Chondrocyte (in vitro differentiated cells): ENCODE results near the gene HDDC3. TPM values are rescaled to one million over a fixed set of nuclear protein-coding genes. Genes with fewer than 3 reads are reported as not detected.
A peak's percentile ranks its signal among the peaks of the same experiment; 100 is the strongest.

ENCODE experiments used
- DNase-seq: peaks from one replicate; pipeline ENCODE4 v3.0.0; 2021; ENCODE audit warnings: mixed read lengths, low spot score
- H3K27ac Mint-ChIP-seq: one replicate; pipeline ENCODE4 v1.8.0; 2021; ENCODE audit warnings: mild to moderate bottlenecking, moderate library complexity, mixed read lengths; ENCODE audit not compliant: unreplicated experiment
- H3K27me3 Mint-ChIP-seq: 2 replicates; pipeline ENCODE4 v1.8.0; 2021; ENCODE audit warnings: low read depth, mixed read lengths
- H3K36me3 Mint-ChIP-seq: 2 replicates; pipeline ENCODE4 v1.8.0; 2021; ENCODE audit warnings: low read depth, mixed read lengths
- H3K4me1 Mint-ChIP-seq: 2 replicates; pipeline ENCODE4 v1.8.0; 2021; ENCODE audit warnings: low read depth, mild to moderate bottlenecking, mixed read lengths
- H3K4me3 Mint-ChIP-seq: one replicate; pipeline ENCODE4 v1.8.0; 2021; ENCODE audit warnings: mild to moderate bottlenecking, moderate library complexity, mixed read lengths; ENCODE audit not compliant: unreplicated experiment
- H3K9me3 Mint-ChIP-seq: 2 replicates; pipeline ENCODE4 v1.8.0; 2021; ENCODE audit warnings: low read depth, mixed read lengths
- total RNA-seq: library from RNA; stranded (reverse); gene quantifications from 3 replicates; pipeline ENCODE4 v1.2.1, GENCODE V29; 2021
- TF ChIP-seq, protein P1 (sequence below): fragments of 200-600 bp; sonication (generic); IDR thresholded peaks from 2 replicates; pipeline ENCODE4 v1.5.0; 2021; ENCODE audit warnings: antibody characterized with exemption, mild to moderate bottlenecking, moderate library complexity

HDDC3 gene
- total RNA-seq, 1 donor from 2014 or later, result 10.8 TPM

DNA sequence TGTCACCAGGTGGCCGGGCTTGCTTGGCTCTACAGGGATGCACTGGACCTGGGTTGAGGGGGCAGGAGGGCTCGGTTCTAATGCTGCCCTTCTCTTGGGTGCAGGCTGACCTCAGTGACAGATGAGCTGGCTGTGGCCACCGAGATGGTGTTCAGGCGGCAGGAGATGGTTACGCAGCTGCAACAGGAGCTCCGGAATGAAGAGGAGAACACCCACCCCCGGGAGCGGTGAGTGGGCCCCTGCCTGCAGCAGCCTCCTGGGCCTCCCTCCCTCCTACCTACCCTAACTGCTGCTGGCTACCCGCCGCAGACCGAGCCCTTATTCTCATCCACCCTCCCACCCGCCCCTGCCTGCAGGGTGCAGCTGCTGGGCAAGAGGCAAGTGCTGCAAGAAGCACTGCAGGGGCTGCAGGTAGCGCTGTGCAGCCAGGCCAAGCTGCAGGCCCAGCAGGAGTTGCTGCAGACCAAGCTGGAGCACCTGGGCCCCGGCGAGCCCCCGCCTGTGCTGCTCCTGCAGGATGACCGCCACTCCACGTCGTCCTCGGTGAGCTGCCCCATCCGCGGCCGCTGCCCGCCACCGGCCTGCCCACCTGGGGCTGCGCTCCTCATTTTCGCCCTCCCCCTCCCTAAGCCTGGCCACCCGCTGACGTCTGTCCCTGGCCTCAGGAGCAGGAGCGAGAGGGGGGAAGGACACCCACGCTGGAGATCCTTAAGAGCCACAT lies 42.5 kb downstream of the HDDC3 start:
- no peak overlapping the region for H3K27ac Mint-ChIP-seq
- no peak overlapping the region for H3K4me3 Mint-ChIP-seq
- peaks cover 9% of the 10 kb centered on the region for H3K4me1 Mint-ChIP-seq
- H3K36me3 Mint-ChIP-seq, result no peaks in the 10 kb centered on the region
- DNase-seq, result peak; percentile 92
- TF ChIP-seq, protein P1, sequence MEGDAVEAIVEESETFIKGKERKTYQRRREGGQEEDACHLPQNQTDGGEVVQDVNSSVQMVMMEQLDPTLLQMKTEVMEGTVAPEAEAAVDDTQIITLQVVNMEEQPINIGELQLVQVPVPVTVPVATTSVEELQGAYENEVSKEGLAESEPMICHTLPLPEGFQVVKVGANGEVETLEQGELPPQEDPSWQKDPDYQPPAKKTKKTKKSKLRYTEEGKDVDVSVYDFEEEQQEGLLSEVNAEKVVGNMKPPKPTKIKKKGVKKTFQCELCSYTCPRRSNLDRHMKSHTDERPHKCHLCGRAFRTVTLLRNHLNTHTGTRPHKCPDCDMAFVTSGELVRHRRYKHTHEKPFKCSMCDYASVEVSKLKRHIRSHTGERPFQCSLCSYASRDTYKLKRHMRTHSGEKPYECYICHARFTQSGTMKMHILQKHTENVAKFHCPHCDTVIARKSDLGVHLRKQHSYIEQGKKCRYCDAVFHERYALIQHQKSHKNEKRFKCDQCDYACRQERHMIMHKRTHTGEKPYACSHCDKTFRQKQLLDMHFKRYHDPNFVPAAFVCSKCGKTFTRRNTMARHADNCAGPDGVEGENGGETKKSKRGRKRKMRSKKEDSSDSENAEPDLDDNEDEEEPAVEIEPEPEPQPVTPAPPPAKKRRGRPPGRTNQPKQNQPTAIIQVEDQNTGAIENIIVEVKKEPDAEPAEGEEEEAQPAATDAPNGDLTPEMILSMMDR, result no peak
- H3K27me3 Mint-ChIP-seq, result no peaks in the 10 kb centered on the region
- H3K9me3 Mint-ChIP-seq, result no peaks in the 10 kb centered on the region

- peak; percentile 84 for DNase-seq
- Mint-ChIP-seq H3K4me1 (peaks cover 13% of the 10 kb centered on the region), H3K36me3 (no peaks in the 10 kb centered on the region), H3K9me3 (no peaks in the 10 kb centered on the region), H3K4me3 (no peak overlapping the region), H3K27ac (no peak overlapping the region), H3K27me3 (no peaks in the 10 kb centered on the region)
- TF ChIP-seq, protein P1, result no peak
These were observed 43.0 kb downstream of the HDDC3 start for GRCh38 chr15:90889313-90889730.

GRCh38 chr15:90887037-90887481 lies 45.3 kb downstream of the HDDC3 start:
- Mint-ChIP-seq H3K4me3 (no peak overlapping the region), H3K27me3 (no peaks in the 10 kb centered on the region), H3K4me1 (peaks cover 16% of the 10 kb centered on the region), H3K9me3 (no peaks in the 10 kb centered on the region), H3K27ac (no peak overlapping the region), H3K36me3 (no peaks in the 10 kb centered on the region)
- TF ChIP-seq, protein P1, result no peak
- DNase-seq, result peak; percentile 68

GRCh38 chr15:90886291-90886614 lies 46.1 kb downstream of the HDDC3 start:
- TF ChIP-seq, protein P1, result peak; percentile 40
- DNase-seq, result no peak
- Mint-ChIP-seq H3K9me3 (no peaks in the 10 kb centered on the region), H3K36me3 (no peaks in the 10 kb centered on the region), H3K4me1 (peaks cover 16% of the 10 kb centered on the region), H3K27ac (no peak overlapping the region), H3K4me3 (no peak overlapping the region), H3K27me3 (no peaks in the 10 kb centered on the region)

- peak; percentile 81 for DNase-seq
- peaks cover 16% of the 10 kb centered on the region for H3K4me1 Mint-ChIP-seq
- no peaks in the 10 kb centered on the region for H3K36me3 Mint-ChIP-seq
- no peaks in the 10 kb centered on the region for H3K27me3 Mint-ChIP-seq
- TF ChIP-seq, protein P1, result peak; percentile 100
- H3K27ac Mint-ChIP-seq, result no peak overlapping the region
- H3K4me3 Mint-ChIP-seq, result no peak overlapping the region
- no peaks in the 10 kb centered on the region for H3K9me3 Mint-ChIP-seq
These were observed 46.7 kb downstream of the HDDC3 start for GRCh38 chr15:90885432-90886290.
